Sigmoid colon (tissue), 4 donors: Measurements from ENCODE around the gene MGST2.

ENCODE experiments used
- EP300 ChIP-seq, 4 donors: sonication (generic); formaldehyde crosslinking; IDR thresholded peaks; one replicate each; pipeline ENCODE4 v1.6.1; 2017; ENCODE audit warnings: antibody characterized with exemption in 4 of 4
- POLR2A ChIP-seq, 2 donors: fragments of 450-650 bp; IDR thresholded peaks; one replicate each; pipeline ENCODE4 v1.6.1; 2016; ENCODE audit warnings: antibody characterized with exemption in 2 of 2, mild to moderate bottlenecking in 2 of 2, moderate library complexity in 2 of 2
- POLR2AphosphoS5 ChIP-seq, 4 donors: sonication (generic); formaldehyde crosslinking; IDR thresholded peaks; one replicate each; pipeline ENCODE4 v1.6.1; 2017; ENCODE audit warnings: antibody characterized with exemption in 4 of 4
- TF ChIP-seq, protein P1 (sequence below), 4 experiments: fragments of 450-650 bp in 3 of 4; fragments of 200-600 bp in 1 of 4; IDR thresholded peaks; one replicate each; pipeline ENCODE4 v1.5.1; 2016 to 2019; ENCODE audit warnings: antibody characterized with exemption in 4 of 4, mild to moderate bottlenecking in 3 of 4, moderate library complexity in 2 of 4

DNA sequence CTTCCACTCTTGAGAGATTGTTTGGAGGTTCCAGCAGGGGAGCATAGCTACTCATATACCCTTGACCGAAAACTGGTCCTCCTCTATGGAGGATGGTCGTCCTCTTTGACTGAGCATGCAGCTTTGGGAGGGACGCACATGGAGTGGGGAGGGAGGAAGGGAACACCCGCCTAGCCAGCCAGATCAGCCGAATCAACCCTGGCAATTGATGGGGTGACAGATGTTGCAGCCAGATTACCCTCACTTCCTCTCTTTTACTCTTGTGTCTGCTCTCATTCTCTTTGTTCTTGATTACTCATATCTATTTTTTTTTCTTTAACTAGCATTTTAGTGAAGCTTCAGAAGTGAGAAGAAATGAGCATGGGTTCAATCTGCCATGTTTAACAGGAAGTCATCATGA is 19.6 kb downstream of the MGST2 start:
- TF ChIP-seq, protein P1, sequence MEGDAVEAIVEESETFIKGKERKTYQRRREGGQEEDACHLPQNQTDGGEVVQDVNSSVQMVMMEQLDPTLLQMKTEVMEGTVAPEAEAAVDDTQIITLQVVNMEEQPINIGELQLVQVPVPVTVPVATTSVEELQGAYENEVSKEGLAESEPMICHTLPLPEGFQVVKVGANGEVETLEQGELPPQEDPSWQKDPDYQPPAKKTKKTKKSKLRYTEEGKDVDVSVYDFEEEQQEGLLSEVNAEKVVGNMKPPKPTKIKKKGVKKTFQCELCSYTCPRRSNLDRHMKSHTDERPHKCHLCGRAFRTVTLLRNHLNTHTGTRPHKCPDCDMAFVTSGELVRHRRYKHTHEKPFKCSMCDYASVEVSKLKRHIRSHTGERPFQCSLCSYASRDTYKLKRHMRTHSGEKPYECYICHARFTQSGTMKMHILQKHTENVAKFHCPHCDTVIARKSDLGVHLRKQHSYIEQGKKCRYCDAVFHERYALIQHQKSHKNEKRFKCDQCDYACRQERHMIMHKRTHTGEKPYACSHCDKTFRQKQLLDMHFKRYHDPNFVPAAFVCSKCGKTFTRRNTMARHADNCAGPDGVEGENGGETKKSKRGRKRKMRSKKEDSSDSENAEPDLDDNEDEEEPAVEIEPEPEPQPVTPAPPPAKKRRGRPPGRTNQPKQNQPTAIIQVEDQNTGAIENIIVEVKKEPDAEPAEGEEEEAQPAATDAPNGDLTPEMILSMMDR (IDR thresholded peaks at IDR 0.05) = no peak
- TF ChIP-seq EP300 (IDR thresholded peaks at IDR 0.05) (no peak), POLR2AphosphoS5 (IDR thresholded peaks at IDR 0.05) (no peak), POLR2A (IDR thresholded peaks at IDR 0.05) (no peak)
